GM19023 (cell line): ENCODE results near the gene RBMS3.
"Not testable (repeated sequence)": the region's sequence is repeated elsewhere in the genome, so short reads cannot be mapped to it uniquely, and the experiment has no call there.

Experiments used
- ATAC-seq: cut with Tn5 transposase; IDR thresholded peaks from one replicate; pipeline ENCODE4 v1.9.1; 2021; ENCODE audit warnings: mild to moderate bottlenecking, moderate library complexity; ENCODE audit not compliant: unreplicated experiment

The RBMS3 gene

DNA sequence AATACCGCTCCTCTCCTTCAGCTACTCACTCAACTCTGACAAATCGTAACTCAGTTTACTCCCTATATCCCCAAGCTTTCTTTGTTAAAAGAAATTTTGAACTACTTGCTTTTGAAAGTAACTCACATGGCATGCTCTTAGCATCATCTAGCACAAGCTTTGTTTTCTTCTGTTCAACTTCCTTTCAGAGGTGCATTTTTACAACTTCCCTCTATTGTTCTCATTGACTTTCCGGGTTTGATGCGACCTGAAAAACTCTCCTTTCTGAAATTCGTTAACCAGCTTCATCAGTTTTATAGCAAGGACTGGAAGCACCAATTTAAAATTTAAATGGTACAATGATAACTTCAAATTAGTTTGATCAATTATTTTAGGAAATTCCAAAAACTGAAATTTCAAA lies 696.0 kb downstream of the RBMS3 start:
- ATAC-seq = no peak

DNA sequence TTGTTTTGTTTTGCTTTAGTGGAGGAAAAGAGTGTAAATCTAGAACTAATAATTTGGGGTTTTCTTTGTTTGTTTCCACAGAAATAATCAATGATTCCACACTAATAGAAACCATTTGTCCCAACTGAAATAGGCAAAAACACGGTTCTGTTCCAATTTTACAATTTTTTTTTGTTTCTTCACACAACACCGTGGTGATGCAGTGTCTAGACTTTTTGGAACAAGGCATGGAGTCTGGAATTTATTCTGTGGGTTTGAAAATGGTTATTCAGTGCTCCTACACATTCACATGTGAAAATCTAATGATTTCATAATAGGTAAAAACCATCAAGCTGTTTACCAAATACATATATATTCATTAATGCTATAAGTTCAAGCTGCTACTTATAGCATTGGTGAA lies 696.5 kb downstream of the RBMS3 start:
- ATAC-seq = no peak

DNA sequence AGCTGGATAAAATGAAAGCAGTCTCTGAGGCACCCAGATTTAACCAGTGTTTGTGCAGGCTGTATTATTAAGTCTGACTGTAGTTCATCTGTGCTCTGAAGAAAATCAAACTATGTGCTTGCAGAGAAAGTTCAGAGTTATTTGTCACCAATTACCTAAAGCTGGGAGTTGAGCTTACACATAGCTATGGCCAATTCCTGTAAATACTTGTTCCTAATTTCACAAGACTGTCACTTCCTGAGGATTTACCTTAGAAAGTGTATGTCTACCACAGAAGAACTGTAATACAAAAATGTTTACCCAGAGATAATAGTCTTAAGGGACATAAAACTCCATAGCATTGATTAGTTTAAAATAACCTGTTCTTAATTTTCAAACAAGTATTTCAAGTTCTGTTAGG lies 697.2 kb downstream of the RBMS3 start:
- no peak for ATAC-seq

DNA sequence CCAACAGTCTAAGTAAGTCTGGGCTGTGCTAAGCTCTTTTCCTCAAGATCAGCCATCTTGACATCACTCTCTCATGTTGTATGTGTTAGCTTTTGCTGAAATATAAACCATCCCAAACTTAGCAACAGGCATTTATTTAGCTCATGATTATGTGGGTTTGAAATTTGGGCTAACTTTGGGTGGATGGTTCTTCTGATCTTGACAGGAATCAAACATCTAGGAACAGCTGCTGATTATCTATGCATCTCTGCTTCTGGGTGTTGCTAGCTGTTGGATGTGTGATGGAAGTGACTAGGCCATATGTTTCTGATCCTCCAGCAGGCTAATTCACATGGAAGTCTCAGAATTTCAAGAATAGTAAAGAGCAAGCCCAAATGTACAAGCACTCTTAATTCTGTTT lies 710.3 kb downstream of the RBMS3 start:
- no peak for ATAC-seq

DNA sequence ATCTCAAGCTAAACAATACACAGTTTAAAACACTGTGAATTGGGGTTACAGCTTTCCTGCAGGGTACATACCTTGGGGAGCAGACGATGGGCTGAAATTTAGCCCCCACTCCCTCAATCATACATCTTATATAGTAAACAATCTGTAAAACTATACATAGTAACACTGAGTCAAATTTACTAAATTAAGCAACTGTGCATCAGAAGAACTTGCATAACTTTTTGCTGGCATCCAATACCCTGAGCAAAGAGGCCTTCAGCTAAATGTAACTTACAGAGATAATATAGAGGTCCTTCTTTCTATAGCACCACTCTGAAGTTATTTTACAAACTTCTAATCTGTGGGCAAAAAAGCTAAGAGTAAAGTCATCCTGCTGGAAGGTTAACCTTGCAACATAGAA lies 721.9 kb downstream of the RBMS3 start:
- no peak for ATAC-seq

DNA sequence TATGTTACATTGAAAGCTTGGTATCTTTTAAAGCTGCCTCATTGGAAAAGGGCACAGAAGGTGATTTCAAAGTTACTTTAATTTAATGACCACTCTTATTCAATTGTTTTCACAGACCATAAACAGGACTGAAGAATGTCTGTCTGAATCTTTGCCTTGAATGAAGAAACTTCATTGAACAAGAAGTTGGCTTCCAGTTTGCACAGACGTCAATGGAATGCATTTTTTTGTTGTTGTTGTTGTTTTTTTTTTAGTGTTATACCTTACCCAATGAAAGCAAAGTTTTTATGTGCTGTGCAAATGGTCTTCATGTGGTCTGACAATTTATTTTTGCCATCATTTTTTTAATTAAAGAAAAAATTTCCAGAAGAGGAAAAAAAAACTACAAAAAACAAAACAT lies 722.9 kb downstream of the RBMS3 start:
- no peak for ATAC-seq

DNA sequence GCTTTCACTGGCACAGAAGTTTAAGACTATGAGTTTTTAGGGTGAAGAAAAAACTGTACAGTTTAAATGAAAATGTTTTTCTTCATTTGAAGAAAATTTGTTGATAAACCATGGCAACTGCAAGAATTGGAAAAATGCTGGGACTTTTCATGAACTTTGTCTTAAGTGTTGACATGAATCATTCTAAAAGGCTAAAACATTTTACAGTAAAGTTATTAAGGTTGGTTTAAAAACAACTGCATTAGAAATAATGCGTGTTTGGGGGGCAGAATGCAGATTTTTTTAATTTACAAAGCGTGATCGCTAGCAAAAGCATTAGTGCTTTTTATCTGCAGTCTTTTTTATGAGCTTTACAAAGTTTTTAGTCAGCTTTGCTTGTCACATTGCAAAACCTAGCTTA lies 723.6 kb downstream of the RBMS3 start:
- ATAC-seq = no peak

DNA sequence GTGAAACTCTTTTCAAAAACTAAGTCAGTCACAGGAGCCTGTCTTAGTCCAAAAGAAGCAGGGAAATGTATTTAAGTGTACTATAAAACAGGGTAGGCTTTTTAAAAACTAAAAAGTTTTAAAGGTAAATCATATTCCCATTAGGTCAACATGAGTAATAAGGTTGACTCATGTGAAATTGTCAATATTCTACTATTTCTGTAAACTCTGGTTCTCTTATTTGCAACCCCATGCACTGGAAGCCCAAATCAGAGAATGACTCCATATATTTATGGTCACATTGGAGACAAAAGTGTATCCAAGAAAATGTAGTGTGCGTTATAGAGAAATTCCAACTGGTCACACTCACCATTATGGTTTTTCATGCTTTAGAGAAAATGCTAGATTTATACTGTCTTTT lies 725.2 kb downstream of the RBMS3 start:
- ATAC-seq = no peak

DNA sequence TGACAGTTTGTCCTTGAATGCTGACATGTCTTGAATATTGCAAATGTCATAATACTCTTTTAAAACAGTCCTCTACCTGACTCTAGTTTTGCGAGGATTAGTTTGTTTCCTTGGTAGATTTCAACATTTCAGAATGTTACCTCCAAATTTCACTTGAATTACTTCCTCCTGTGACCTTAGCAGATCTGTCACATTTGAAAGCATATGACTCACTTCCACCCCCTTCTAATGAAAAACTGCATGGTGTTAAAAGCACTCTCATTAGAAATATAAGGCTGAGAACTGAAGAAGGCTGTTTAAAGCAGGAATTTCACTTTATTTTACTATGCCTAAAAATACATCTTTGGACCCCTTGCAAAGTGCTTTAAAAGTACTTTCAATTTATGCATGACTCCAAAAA lies 726.8 kb downstream of the RBMS3 start:
- no peak for ATAC-seq

DNA sequence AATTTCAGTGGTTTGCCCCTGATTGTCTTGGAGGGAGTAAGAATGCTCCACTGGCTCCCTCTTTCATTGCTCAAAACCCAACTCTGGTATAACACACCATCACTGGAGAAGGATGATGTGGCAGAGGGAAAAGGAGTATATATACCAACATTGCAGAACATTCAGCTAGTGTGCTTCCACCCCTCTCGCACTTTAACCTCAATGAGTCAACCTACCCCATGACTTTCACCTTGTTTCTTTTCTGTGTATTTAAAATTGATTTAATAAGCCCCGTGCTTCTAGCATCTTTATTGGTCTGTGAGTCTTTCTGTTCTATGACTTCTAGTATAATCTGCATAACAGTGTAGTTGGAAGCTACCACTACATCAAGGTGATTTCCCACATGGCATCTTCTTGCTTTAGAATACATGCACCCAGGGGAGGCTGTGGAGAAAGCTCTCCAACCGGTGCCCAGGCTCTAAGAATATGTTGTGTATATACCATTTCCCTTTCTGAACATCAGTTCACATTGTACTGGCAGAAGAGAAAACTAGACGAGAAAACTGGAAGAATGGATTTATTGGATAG lies 730.4 kb downstream of the RBMS3 start:
- no peak for ATAC-seq

DNA sequence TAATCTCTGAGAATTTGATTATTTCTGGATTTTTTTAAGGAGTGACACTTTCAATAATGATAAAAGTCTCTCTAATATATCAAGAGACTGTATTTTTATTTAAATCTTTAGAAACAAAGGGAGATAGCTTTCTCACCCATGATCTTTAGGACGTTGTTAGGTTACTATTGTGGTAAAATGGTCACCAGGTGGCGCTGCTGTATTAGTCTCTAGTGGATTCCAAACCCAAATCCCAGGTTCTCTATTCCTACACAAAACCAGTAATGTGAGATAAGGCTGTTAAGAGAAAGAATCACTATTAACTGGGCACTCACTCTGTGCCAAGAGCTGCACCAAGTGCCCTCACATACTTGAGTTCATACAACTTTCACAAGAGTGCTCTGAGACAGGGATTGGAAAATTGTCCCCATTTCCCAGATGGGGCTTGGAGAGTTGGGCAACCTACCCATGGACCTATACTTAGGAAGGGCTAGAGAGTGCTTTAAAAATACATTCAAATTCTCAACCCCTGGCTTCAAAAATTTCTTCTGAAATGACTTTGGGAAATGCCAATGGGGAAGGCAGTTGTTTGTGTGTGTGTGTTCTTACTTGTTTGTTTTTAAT lies 732.2 kb downstream of the RBMS3 start:
- no peak for ATAC-seq

DNA sequence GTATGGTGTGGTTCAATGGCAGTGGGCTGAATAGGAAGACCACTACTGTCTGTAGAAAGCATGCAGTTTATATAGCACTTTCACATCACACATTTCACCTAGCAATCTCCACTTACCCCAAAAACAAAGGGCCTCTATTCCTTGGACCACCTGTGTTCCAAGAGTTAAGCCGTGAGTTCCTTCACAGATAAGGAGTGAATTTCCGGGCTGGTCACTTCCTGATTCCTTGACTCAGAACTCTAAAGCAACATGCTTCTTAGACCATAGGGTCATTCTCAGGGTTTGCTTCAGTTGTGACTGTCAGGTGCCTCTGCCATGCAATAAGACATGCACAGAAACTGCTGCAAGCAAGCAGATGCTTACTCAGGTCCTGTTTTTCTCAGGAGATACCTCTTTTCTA lies 737.0 kb downstream of the RBMS3 start:
- ATAC-seq = no peak

DNA sequence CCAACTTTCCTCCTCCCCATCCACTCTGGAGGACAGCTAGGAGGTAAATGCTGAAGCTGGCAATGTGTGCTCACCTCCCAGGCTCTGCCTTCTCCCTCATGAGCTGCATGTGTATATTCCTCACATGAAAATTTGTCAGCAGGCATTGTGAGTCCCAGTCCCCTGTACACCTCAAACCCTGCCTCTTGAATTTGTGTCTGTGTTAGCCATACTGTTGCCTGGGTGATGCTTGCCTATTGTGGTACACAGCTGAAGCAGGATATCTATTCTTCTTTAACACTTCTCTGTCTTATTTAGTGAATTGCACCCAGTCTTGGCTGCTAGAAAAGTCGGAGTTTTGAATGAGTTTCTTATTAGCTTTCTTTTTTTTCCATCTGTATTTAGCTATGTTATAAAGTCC lies 739.5 kb downstream of the RBMS3 start:
- no peak for ATAC-seq

DNA sequence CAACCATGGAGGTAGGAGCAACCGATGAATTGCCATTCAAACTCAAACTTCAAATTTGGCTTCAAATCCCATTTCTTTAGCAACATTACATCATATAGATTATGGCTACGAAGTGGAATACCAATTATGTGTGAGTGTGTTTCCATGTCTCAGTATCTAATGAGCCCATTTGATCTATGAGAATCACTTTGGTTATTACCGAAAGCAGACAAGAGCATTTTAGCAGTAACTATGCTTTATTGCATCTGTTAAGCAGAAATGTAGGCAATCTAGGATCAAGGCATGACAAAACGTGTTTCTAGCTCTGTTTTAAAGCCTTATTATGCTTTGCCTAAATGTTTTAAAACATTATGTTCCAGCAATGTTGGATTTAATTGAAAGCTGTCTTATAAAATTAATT lies 743.6 kb downstream of the RBMS3 start:
- no peak for ATAC-seq

DNA sequence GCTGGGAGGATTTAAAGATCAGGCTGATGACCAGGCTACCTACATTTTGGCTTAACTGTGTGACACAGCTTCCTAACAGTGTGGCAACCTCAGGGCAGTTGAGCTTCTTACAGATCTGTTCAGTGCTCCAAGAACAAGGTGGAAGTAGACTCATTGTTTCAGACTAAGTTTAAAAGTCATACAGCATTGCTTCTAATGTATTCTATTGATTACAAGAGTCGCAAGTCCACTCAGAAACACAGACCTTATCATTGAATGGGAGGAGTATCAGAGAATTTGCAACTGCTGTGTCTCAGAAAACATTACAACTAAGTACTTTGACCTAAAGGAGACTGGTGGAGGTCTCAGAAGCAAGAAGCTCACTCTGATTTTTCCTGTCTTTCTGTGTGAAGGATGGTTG lies 746.0 kb downstream of the RBMS3 start:
- ATAC-seq = no peak

DNA sequence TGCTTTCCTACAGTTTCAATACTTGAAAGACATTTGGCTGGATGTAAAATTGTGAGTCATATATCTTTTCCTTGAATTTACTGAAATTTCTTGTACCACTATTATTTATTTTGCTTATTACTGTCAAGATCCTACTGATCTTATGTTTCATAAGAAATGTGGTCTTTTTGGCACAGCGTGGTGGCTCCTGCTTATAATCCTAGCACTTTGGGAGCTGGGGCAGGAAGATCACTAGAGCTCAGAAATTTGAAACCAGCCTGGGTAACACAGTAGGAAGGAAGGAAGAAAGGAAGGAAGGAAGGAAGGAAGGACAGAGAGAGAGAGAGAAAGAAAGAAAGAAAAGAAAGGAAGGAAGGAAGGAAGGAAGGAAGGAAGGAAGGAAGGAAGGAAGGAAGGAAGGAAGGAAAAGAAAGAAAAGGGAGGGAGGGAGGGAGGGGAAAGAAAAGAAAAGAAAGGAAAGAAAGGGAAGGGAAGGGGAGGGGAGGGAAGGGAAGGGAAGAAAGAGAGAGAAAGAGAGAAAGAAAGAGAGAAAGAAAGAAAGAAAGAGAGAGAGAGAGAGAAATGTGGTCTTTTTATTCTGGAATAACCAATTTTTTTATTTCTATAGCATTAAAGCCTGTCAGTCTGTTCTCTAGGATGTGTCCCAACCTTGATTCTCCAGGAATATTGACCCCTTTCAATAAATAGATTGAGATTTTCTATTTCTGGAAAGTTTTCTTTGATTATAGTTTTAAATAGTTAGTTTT lies 753.5 kb downstream of the RBMS3 start:
- ATAC-seq = no peak

DNA sequence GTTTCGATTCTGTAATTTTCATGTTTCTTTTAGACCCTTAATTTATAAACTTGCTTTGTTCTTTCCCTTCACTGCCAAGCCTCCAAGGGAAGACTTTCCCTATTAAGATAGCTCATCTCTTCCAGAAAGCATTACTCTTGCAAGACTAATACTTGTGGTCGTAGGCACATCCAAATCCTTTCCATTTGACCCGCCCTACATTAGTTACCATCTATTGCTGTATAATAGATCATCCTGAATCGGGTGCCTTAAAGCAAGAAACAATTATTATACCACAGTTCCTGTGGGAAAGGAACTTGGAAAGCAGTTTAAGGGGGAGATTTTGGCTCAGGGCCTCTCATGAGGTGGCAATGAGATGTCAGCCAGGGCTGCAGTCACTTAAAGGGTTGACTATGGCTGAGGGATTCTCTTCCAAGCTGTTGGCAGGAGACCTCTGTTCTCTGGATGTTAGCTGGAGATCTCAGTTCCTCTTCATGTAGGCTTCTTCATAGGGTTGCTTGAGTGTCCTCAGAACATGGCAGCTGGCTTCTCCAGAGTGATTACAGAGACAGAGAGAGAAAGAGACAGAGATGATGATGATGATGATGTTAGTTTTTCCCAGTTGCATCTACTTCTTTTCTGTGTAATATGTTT lies 755.2 kb downstream of the RBMS3 start:
- ATAC-seq = no peak

DNA sequence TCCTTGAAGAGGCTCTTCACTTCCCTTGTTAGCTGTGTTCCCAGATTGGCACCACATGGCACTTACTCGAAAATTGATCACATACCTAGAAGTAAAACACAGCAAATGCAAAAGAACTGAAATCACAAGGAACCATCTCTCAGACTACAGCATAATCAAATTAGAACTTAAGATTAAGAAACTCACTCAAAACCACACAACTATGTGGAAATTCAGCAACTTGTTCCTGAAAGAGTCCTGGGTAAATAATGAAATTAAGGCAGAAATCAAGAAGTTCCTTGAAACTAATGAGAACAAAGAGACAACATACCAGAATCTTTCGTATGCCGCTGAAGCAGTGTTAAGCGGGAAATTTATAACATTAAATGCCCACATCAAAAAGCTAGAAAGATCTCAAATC lies 759.3 kb downstream of the RBMS3 start:
- no peak for ATAC-seq

DNA sequence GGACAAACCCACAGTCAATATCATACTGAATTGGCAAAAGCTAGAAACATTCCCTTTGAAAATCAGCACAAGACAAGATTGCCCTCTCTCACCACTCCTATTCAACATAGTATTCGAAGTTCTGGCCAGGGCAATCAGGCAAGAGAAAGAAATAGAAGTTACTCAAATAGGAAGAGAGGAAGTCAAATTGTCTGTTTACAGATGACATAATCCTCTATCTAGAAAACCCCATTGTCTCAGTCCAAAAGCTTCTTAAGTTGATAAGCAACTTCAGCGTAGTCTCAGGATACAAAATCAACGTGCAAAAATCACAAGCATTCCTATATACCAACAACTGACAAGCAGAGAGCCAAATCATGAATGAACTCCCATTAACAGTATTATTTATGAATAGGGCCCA lies 760.6 kb downstream of the RBMS3 start:
- ATAC-seq = not testable (repeated sequence)

DNA sequence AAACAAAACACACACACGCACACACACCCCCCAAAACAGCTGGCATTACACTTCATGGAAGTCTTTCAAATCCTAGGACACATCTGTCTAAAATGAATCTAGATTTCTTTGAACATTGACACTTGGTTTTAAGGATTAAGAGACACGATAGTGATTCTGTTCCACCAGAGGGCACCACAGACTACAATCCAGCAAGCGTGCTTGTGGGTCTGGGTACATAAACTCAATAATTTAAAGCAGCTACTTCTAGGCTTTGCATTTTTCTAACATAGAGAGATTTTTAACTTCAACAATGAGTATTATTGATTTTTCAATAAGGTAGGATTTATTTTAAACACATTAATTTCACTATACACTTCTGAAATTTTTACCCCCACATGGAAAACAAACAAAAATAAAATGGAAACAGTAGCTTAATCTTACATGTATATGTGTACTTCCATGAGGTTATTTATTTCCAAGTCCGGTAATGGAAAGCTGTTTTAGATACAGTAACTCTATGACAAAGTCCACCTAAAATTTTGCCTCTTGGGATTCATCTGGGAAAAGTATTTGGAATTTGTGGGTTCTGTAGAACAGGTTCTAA lies 761.5 kb downstream of the RBMS3 start:
- no peak for ATAC-seq

DNA sequence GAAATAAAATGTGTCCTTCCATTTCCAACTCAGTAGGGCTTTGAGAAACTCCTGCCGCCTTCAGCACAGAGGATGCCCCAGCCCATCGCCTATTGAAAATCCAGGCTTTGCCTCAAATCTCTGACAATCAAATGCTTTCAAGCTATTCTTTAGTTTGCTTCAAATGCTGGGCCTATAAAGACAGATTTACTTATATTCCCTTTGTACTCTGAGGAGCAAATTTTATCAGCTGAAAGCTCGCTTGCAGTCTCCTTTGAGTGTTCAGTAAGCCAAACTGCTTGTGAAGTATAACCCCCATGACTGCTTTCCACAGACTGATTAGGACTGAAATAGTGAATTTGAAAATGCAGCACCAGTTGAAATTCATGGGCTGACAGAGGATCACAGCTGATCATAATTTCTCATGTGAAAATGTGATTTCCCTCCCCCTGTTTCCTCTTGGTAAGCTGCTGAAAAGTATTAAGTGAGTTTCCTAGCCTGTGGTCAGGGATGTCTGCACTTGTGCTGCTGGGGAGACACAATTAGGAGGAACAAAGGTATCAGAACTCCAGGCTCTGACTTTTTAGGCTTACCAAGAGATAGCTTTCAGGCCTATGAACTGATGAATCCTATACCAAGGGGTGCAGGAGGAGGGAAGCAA lies 762.2 kb downstream of the RBMS3 start:
- ATAC-seq = no peak
